Caki2 (cell line): Measurements from ENCODE around the gene SCFD2. TPM values are rescaled to one million over a fixed set of nuclear protein-coding genes. Genes with fewer than 3 reads are reported as not detected.
"Not testable (repeated sequence)": the region's sequence is repeated elsewhere in the genome, so short reads cannot be mapped to it uniquely, and the experiment has no call there.

ENCODE experiments used
- DNase-seq: peaks from one replicate; pipeline ENCODE4 v3.0.0-alpha.2; 2015; ENCODE audit warnings: low read depth
- in situ Hi-C: cut with HindIII; loops from 2 replicates; pipeline ENCODE4 v1.10.0; 2016; ENCODE audit warnings: low sequenced_read_pairs, low pct_unique_long_range_greater_than_20kb, mixed read lengths
- total RNA-seq: library from RNA; depleted of rRNA; stranded (reverse); fragments of >200 nt; shearing (Covaris generic); gene quantifications from 2 replicates; pipeline ENCODE4 v1.2.3, GENCODE V29; 2014; ENCODE audit warnings: low replicate concordance

SCFD2 gene
- total RNA-seq, 1 experiment from 2014 or later = 19.0 TPM

GRCh38 chr4:52995360-52996030 is 370.4 kb downstream of the SCFD2 start:
- in situ Hi-C loops = no loop called here
- DNase-seq = no peak

DNA sequence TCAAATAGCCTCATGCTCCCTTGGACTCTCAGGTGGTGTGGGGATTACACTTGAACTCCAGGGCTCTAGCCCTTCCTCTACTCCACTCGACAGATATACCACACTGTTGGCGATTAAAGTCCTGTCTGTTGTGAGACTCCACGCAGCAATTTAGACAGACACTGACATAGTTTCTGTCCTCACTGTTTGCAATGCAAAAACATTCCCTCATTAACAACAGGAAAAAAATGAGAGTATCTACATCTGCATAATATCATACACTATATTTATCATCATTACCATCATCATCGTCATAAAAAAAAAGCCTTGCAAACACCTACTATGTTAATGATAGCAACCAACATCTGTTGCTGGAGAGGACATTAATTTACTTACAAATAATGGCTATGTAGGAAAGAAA is 371.3 kb downstream of the SCFD2 start:
- in situ Hi-C loops = no loop called here
- no peak for DNase-seq

GRCh38 chr4:52993771-52994170 is 372.1 kb downstream of the SCFD2 start:
- DNase-seq = no peak
- in situ Hi-C loops = no loop called here

DNA sequence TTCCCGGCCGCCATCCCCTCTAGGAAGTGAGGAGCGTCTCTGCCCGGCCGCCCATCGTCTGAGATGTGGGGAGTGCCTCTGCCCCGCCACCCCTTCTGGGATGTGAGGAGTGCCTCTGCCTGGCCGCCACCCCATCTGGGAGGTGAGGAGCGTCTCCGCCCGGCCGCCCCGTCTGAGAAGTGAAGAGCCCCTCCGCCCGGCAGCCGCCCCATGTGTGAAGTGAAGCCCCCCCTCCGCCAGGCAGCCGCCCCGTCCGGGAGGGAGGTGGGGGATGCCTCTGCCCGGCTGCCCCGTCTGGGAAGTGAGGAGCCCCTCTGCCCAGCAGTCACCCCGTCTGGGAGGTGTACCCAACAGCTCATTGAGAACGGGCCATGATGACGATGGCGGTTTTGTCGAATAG is 373.3 kb downstream of the SCFD2 start:
- in situ Hi-C loops, DNase-seq: not testable (repeated sequence)

DNA sequence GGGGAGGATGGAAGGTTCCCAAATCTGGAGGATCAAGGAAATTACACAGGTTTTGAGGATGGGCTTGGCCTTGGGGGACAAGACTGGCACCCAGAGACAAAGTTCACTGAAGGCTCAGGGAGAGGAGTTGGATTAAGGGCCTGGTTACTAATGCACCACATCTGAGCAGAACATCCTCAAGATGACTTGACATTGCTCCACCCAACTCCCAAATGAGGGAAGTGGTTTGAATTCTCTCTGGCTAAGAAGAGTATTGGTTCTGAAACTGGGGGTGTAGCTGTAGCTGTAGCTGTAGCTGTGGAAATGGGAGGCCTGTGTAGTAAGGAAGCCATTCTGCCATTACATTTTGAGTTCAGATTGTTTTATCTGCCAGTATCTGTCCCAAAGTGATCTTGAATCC is 374.4 kb downstream of the SCFD2 start:
- in situ Hi-C loops = no loop called here

DNA sequence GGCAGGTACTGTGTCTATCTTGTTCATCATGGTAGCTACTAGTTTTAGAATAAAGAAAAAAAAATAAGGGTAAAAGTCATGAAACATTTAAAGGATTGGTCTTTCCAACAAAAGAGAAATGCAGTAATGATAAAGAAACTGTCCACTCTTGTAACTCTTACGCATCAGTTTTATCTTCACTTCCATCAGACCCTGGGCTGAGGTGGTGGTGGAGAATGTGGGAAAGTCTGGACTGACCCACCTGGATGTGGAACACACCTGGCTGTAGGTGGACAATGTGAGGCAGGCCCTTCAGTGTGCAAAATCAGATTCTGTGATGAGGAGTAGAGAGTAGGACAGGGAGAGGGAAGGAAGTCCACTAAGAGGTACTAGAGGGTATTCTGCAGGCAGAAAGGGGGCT is 375.2 kb downstream of the SCFD2 start:
- no peak for DNase-seq
- in situ Hi-C loops = no loop called here

More for the DNA sequence above, 374.4 kb downstream of the SCFD2 start:
- no peak for DNase-seq

DNA sequence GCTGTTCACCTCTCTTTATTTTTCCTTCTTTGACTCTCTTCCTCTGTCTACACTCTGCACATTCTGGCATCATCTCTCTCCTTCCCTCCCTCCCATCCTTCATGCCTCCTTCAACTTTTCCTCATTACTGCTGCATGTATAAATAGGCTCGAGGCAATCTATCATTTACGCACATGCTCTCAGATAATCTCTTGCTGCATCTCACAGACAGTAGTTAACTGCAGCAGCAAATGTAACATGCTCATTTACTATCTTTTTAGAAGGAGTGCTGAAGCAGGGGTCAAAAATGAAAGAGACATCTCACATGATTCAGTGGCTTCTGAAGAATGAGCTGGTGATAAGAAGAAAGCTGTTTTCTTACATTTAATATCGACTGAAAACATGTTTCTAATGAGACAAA is 376.0 kb downstream of the SCFD2 start:
- no peak for DNase-seq
- in situ Hi-C loops = no loop called here

GRCh38 chr4:52987392-52988056 is 378.3 kb downstream of the SCFD2 start:
- in situ Hi-C loops = no loop called here
- peak; percentile 2 for DNase-seq

DNA sequence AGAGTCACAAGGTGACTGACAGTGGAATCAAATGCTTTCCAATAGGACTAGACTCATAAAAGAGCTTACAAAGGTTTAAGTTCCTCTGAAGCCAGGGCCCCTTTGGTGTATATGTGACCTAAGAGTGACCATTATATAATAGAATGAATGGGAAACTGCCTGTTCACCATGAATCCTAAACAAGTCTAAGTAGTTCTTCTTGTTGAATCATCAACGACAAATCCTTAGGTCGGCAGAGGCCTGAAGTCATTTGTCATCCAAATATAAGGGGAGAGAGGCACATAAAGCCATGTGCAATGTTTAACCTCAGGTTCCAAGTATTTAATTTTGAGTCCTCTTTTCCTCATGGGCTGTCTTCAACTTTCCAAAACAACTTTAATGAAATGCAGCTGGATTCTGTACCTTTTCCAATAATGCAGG is 381.4 kb downstream of the SCFD2 start:
- DNase-seq = peak; percentile 30
- in situ Hi-C loops = no loop called here

DNA sequence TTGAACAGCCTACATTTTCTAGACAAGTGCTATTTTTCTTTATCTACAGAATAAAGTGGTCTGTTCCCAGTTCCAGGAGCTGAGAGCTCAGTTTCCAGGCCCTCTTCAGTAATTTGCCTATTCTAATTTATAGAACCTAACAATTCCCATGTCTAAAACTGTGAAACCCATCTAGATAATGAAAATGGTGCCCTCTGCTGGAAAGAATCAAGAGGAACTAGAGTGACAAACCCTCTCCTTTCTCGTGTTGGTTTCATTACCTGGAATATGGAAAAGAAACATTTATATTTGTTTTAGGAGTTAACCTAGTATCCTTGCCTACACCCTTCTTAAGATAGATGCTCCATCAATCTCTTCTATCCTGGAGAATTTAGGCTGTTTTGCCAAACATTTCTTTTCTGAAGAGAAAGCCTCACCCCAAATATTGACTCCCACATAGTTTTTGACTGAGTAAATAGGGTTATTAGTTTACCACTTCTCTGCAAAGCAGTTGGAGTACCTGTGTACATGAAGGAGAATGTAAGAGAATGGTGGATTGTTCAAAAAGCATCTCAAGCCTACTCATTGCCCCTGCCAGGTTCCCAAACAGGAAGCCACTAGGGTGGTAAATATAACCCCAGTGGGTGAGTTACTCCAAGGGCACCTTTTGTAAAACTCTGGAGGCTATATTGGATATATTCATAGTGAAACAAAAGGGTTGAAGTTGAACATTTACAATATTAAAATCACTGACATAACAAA is 382.1 kb downstream of the SCFD2 start:
- peak; percentile 40 for DNase-seq
- in situ Hi-C loops = no loop called here

DNA sequence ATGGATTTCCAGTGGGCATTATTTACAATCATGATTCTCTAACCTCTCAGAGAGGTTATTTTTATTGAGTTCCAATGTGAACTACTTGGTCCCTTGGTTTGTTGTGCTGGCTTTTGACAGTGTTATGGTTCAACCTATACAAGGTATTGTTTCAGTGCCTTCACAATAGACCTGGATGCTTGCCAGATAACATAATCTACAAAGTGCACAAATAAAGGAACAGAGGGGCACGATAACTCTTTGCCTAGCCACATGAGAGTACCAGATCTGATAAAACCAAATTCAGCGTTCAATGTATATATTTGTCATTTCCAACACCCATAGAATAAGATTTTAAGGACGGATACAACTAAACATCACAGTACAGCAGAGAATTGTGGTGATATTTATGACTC is 382.9 kb downstream of the SCFD2 start:
- in situ Hi-C loops = no loop called here
- DNase-seq = no peak

- in situ Hi-C loops = no loop called here
- DNase-seq = peak; percentile 13
These were observed 383.5 kb downstream of the SCFD2 start for GRCh38 chr4:52982255-52982945.

DNA sequence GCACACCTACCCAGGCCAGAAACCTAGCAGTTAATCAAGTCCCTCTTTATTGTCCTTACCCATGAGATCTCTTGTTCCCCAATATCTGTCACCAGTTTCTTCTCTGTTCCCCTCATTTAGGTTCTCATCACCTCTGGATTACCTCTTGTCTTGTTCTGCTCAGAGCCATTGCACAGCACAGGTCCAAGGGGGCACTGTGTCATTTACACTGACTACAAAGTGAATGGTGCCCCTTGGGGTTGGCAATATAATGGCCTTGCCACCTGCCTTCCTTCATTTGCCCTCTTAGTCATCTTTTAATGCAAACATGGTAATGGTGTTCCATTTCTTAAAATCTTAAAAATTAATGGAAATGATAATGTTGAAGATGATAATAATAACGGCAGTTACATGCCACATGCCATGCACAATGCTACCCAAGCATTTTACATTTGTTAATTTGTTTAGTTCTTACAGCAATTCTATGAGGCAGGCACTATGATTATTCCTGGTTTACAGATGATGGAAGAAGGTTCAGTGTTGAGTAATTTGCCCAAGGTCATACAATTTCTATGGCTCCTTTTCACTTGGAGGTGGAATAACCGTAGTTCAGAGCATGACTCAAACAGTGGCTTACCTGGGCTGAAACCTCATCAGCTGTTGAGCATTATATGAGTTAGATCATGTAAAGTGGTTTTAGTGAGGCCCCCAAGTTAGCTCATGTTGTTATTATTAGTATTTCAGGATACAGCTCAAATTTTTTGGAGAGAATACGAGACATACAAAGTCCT is 385.9 kb downstream of the SCFD2 start:
- in situ Hi-C loops = no loop called here
- no peak for DNase-seq

- DNase-seq = no peak
- in situ Hi-C loops = no loop called here
These were observed 386.8 kb downstream of the SCFD2 start for GRCh38 chr4:52979020-52979419.

- DNase-seq = no peak
- in situ Hi-C loops = no loop called here
These were observed 388.6 kb downstream of the SCFD2 start for GRCh38 chr4:52977252-52977651.

GRCh38 chr4:52976523-52977230 is 389.2 kb downstream of the SCFD2 start:
- in situ Hi-C loops = no loop called here
- DNase-seq = no peak

DNA sequence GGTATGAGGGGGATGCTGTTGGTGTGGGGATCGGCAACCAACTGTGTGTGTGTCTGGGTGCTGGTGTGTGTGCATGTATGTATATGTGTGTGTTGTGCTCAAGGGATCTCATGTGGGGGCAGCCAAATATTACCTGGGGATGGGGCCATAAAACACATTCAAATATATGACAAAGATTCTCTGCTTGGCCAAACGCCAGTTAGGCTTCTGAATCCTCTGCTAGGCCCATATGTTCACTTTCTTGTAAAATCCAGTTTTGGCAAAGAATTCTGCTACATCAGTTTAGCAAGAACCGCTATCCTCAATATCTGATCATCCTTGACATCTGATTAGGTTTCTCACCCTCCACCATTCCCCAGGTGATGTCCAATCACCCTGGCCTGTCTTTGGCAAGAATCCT is 397.2 kb downstream of the SCFD2 start:
- DNase-seq = no peak
- in situ Hi-C loops = no loop called here

DNA sequence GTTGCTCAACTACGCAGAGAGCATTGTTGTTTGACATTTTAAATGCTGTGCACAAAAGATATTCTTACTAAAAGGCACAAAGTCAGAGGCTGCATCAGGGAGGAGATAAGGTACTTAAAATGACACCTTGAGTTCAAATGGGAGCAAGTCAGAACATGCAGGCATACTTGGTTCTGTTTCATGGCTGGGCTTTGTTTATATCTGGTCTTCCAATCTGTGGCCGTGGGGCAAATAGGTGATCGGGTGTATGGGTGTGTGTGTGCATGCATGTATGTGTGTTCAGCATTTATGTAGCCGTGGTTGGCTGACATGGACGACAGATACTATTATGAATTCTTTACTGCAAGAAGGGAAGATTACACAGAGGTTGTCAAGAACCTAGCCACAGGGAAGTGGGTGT is 397.6 kb downstream of the SCFD2 start:
- in situ Hi-C loops = no loop called here
- no peak for DNase-seq
